ENCODE results near the gene KRT31.

The KRT31 gene

DNA sequence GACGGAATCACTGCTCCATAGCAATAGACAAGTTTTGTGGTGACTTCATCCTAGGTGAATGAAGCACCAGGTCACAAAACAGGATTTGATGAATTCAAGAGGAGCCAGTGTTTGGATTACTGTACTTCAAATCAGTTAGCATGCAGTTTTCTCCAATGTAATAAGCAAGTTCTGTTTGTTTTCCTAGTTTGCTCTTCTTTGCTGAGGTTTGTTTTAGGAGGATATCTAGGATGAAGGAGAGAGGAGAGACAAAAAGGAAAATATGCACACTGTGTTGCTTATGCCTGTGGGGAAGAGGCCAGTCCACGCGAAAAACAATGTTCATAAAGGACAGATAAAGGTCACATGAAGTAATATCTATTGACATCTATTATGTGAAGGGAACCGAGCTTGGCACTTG, 18.0 kb upstream of the KRT31 start:
- DNase-seq (ENCODE audit: low spot score), result no peak
- in situ Hi-C loops (cut with MboI; ENCODE audit: low sequenced_read_pairs, unreplicated experiment), result no loop called here
- TF ChIP-seq, protein P1, sequence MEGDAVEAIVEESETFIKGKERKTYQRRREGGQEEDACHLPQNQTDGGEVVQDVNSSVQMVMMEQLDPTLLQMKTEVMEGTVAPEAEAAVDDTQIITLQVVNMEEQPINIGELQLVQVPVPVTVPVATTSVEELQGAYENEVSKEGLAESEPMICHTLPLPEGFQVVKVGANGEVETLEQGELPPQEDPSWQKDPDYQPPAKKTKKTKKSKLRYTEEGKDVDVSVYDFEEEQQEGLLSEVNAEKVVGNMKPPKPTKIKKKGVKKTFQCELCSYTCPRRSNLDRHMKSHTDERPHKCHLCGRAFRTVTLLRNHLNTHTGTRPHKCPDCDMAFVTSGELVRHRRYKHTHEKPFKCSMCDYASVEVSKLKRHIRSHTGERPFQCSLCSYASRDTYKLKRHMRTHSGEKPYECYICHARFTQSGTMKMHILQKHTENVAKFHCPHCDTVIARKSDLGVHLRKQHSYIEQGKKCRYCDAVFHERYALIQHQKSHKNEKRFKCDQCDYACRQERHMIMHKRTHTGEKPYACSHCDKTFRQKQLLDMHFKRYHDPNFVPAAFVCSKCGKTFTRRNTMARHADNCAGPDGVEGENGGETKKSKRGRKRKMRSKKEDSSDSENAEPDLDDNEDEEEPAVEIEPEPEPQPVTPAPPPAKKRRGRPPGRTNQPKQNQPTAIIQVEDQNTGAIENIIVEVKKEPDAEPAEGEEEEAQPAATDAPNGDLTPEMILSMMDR (IDR thresholded peaks at IDR 0.05; ENCODE audit: borderline replicate concordance, control extremely low read depth, extremely low read depth, insufficient read depth, missing control alignments), result no peak

DNA sequence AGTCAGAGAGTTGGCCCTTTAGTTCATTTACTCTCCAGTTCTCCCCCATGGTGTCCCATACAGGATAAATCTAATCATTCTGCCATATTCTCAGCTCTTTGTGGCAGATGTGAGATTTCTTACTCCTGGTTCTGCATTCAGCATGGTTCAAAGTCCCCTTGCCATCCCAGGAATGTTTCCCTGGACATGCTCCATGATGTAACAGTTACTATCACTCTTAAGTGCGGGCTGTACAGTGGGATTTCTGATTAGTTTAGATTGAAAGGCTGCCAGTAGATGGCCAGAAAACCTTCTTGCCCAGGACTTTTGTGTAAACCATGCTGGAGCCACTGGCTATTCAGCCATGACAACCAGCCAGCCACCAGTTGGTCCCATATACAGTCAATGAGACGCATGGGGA, 16.6 kb upstream of the KRT31 start:
- in situ Hi-C loops (cut with MboI; ENCODE audit: low sequenced_read_pairs, unreplicated experiment), result no loop called here
- TF ChIP-seq, protein P1 (IDR thresholded peaks at IDR 0.05; ENCODE audit: borderline replicate concordance, control extremely low read depth, extremely low read depth, insufficient read depth, missing control alignments), result no peak
- no peak for DNase-seq (ENCODE audit: low spot score)

DNA sequence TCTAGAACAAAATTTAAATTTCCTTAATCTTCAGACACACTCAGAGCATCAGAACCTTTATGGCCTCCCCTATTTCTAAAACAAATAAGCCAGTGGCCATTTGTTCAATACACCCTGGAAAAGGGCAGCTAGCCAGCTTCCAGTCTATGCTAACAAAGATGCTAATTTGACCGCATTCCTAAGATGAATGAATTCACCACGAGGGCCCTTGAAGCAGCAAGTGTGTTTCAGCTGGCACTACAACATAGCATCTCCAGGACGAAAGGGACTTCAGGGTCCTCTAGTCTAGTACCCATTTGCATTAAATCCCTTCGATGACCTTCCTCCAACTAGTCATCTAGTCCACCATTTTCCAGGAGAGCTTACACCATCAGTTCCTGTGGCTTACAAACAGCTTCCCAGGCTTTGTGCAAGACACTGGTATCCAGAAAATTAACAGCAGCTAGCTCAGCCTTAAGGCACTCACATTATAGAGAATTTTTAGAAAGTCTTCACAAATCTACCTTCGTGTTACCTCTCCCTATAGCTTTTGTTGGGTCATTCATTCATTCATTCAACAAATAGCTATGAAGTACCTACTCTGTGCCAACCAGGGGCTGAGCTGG, 16.0 kb upstream of the KRT31 start:
- in situ Hi-C loops (cut with MboI; ENCODE audit: low sequenced_read_pairs, unreplicated experiment), result no loop called here
- DNase-seq (ENCODE audit: low spot score), result no peak
- TF ChIP-seq, protein P1 (IDR thresholded peaks at IDR 0.05; ENCODE audit: borderline replicate concordance, control extremely low read depth, extremely low read depth, insufficient read depth, missing control alignments), result no peak

DNA sequence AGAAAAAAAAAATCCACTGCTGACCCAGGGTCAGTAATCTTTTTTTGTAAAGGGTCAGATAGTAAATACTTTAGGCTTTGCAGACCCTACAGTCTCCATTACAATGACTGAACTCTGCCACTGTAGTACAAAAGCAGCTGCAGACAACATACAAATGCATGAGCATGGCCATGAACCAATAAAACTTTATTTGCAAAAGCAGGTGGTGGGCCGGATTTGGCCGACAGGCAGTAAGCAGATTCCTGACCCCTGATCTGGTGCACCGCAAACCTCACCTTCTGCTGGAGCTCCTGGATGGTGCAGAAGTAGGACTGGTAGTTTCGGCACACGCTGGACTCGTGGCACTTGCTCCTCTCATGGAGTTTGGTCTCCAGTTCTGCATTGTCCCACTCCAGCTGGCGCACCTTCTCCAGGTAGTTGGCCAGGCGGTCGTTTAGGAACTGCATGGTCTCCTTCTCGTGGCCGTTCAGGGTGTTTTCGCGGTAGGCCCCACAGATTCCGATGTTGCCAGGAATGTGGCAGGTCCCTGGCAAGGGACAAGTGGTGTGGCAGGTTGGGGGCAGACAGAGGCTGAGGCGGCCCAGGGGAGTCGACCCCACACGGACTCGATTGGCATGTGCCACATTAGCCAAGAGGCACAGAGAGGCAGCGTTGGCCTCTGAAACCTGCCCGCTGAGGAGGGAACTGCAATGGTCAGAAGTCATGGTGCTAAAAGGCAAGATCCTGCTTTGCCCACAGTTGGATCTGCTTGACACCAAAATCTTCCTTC, 13.8 kb upstream of the KRT31 start:
- no peak for DNase-seq (ENCODE audit: low spot score)
- TF ChIP-seq, protein P1 (IDR thresholded peaks at IDR 0.05; ENCODE audit: borderline replicate concordance, control extremely low read depth, extremely low read depth, insufficient read depth, missing control alignments), result no peak
- in situ Hi-C loops (cut with MboI; ENCODE audit: low sequenced_read_pairs, unreplicated experiment), result no loop called here

DNA sequence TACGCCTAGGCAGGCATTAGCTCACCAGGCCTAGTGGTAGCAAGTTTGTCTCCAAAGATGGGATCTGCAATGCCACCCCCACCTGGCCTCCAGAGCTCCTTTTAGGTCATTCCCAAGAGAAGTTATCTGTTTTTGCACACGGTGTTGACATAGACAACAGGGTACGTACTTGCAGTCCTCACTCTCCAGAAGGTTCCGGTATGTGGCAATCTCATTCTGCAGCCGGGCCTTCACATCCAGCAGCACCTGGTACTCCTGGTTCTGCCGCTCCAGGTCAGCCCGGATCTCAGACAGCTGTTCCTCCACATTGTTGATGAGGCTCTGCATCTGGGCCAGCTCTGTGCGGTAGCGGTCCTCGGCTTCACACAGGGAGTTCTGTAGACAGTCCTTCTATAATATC, 9.8 kb upstream of the KRT31 start:
- TF ChIP-seq, protein P1 (IDR thresholded peaks at IDR 0.05; ENCODE audit: borderline replicate concordance, control extremely low read depth, extremely low read depth, insufficient read depth, missing control alignments), result no peak
- in situ Hi-C loops (cut with MboI; ENCODE audit: low sequenced_read_pairs, unreplicated experiment), result no loop called here
- no peak for DNase-seq (ENCODE audit: low spot score)

DNA sequence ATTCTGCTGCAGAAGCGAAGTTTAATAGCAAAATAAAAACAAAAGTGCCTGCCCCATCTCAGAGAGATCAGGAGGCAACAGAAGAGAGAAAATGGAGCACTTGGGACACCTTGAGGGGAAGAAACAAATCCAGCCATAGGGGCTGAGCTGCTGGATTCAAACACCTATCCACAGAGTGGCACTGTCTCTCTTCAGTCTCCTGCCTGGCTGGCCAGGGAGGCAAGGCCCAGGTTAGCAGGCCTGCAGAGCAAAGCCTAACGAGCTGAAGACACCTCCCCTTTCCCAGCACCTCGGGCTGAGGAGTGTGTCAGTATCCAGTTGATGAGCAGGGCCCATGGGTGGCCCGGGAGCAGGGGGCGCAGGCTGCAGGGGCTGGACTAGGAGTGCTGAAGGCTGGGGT, 8.8 kb upstream of the KRT31 start:
- TF ChIP-seq, protein P1 (IDR thresholded peaks at IDR 0.05; ENCODE audit: borderline replicate concordance, control extremely low read depth, extremely low read depth, insufficient read depth, missing control alignments), result no peak
- in situ Hi-C loops (cut with MboI; ENCODE audit: low sequenced_read_pairs, unreplicated experiment), result no loop called here
- DNase-seq (ENCODE audit: low spot score), result no peak
